Right kidney (tissue), 9 donors: ENCODE results near the gene LIX1L.
A peak's percentile ranks its signal among the peaks of the same experiment; 100 is the strongest.

ENCODE experiments used
- DNase-seq: peaks from one replicate; pipeline ENCODE4 v3.0.0-alpha.2; 2016
- long read RNA-seq, 8 donors: transcript quantifications; one replicate each; lab custom pipeline, GENCODE V29; 2026

LIX1L gene
- long read RNA-seq, donor 1, transcript LIX1L-201 (6 exons, 3,975 nt), result major isoform, 9 of 9 reads
- long read RNA-seq, donor 1, partial matches to known transcripts, result 0 of 9 reads
- long read RNA-seq, donor 1, other reads (novel, unspliced or antisense), result 0 of 9 reads
- long read RNA-seq, donor 2, partial matches to known transcripts, result 0 of 4 reads
- long read RNA-seq, donor 2, other reads (novel, unspliced or antisense), result 0 of 4 reads
- long read RNA-seq, donor 3, partial matches to known transcripts, result 0 of 4 reads
- long read RNA-seq, donor 3, other reads (novel, unspliced or antisense), result 0 of 4 reads
- long read RNA-seq, donor 4, transcript LIX1L-201 (6 exons, 3,975 nt), result major isoform, 8 of 8 reads
- long read RNA-seq, donor 4, partial matches to known transcripts, result 0 of 8 reads
- long read RNA-seq, donor 4, other reads (novel, unspliced or antisense), result 0 of 8 reads
- long read RNA-seq, donor 5, transcript LIX1L-201 (6 exons, 3,975 nt), result major isoform, 13 of 13 reads
- long read RNA-seq, donor 5, partial matches to known transcripts, result 0 of 13 reads
- long read RNA-seq, donor 5, other reads (novel, unspliced or antisense), result 0 of 13 reads
- long read RNA-seq, donor 6, transcript LIX1L-201 (6 exons, 3,975 nt), result major isoform, 5 of 5 reads
- long read RNA-seq, donor 6, partial matches to known transcripts, result 0 of 5 reads
- long read RNA-seq, donor 6, other reads (novel, unspliced or antisense), result 0 of 5 reads
- long read RNA-seq, donor 7, transcript LIX1L-201 (6 exons, 3,975 nt), result major isoform, 16 of 136 reads
- long read RNA-seq, donor 7, partial matches to known transcripts, result 120 of 136 reads
- long read RNA-seq, donor 7, other reads (novel, unspliced or antisense), result 0 of 136 reads
- long read RNA-seq, donor 8, partial matches to known transcripts, result 0 of 3 reads
- long read RNA-seq, donor 8, other reads (novel, unspliced or antisense), result 0 of 3 reads

GRCh38 chr1:145957443-145958319 lies at the start of gene LIX1L:
LIX1L (minus strand) TSS chr1:145958017; CDS start chr1:145957927, 90 bp downstream.
- DNase-seq, result peak; percentile 90

GRCh38 chr1:146001709-146002108 lies 43.9 kb upstream of the LIX1L start:
- DNase-seq, result no peak

GRCh38 chr1:145999321-146000024 lies 41.7 kb upstream of the LIX1L start:
- DNase-seq, result no peak

- no peak for DNase-seq
Measured at GRCh38 chr1:145997718-145998023, 39.9 kb upstream of the LIX1L start.

- DNase-seq, result no peak
Measured at GRCh38 chr1:145997016-145997717, 39.4 kb upstream of the LIX1L start.

GRCh38 chr1:145996433-145997015 lies 38.7 kb upstream of the LIX1L start, which contains the start of gene TXNIP:
TXNIP (minus strand) TSS chr1:145996579; CDS start chr1:145996266, 313 bp downstream.
- DNase-seq, result peak; percentile 88

- DNase-seq, result peak; percentile 42
Measured at GRCh38 chr1:145995964-145996432, 38.2 kb upstream of the LIX1L start.

GRCh38 chr1:145995148-145995881 lies 37.5 kb upstream of the LIX1L start:
- DNase-seq, result no peak

GRCh38 chr1:145994391-145995120 lies 36.7 kb upstream of the LIX1L start:
- no peak for DNase-seq

- DNase-seq, result no peak
Measured at GRCh38 chr1:145993618-145994390, 36.0 kb upstream of the LIX1L start.

GRCh38 chr1:145992958-145993617 lies 35.3 kb upstream of the LIX1L start:
- DNase-seq, result no peak

- DNase-seq, result no peak
Measured at GRCh38 chr1:145992502-145992936, 34.7 kb upstream of the LIX1L start.

- DNase-seq, result no peak
Measured at GRCh38 chr1:145991735-145992412, 34.1 kb upstream of the LIX1L start.

- no peak for DNase-seq
Measured at GRCh38 chr1:145990249-145990855, 32.5 kb upstream of the LIX1L start.

- no peak for DNase-seq
Measured at GRCh38 chr1:145988773-145989172, 31.0 kb upstream of the LIX1L start.

- no peak for DNase-seq
Measured at GRCh38 chr1:145987926-145988325, 30.1 kb upstream of the LIX1L start.
